Calu3 (cell line): ENCODE data around the gene BRDT. TPM values are rescaled to one million over a fixed set of nuclear protein-coding genes. Genes with fewer than 3 reads are reported as not detected.
A peak's percentile ranks its signal among the peaks of the same experiment; 100 is the strongest.

ENCODE experiments used
- BruUV-seq: library from RNA; stranded (reverse); fragments of 400-500 nt; replicated peaks from 2 replicates; lab custom pipeline; 2021; lab: Mats Ljungman, UMichigan
- CTCF ChIA-PET: fragments of 300-600 bp; sonication (Branson Sonifier 250); formaldehyde crosslinking; loops from one replicate; lab custom pipeline; 2022; ENCODE audit warnings: antibody characterized with exemption; lab: Charles Lee
- DNase-seq: peaks from one replicate; pipeline ENCODE4 v3.0.0; 2022
- H3K27ac Mint-ChIP-seq: one replicate; pipeline ENCODE4 v1.8.0; 2022; ENCODE audit warnings: mixed read lengths; ENCODE audit not compliant: unreplicated experiment
- H3K27me3 Mint-ChIP-seq: one replicate; pipeline ENCODE4 v1.8.0; 2022; ENCODE audit warnings: mixed read lengths; ENCODE audit not compliant: unreplicated experiment
- H3K36me3 Mint-ChIP-seq: one replicate; pipeline ENCODE4 v1.8.0; 2022; ENCODE audit warnings: mild to moderate bottlenecking, moderate library complexity, mixed read lengths; ENCODE audit not compliant: insufficient read depth, unreplicated experiment
- H3K4me1 Mint-ChIP-seq: one replicate; pipeline ENCODE4 v1.8.0; 2022; ENCODE audit warnings: mild to moderate bottlenecking, low read depth, mixed read lengths; ENCODE audit not compliant: unreplicated experiment
- H3K4me3 Mint-ChIP-seq: one replicate; pipeline ENCODE4 v1.8.0; 2022; ENCODE audit warnings: mild to moderate bottlenecking, low read depth, moderate library complexity, mixed read lengths; ENCODE audit not compliant: unreplicated experiment
- H3K9me3 Mint-ChIP-seq: one replicate; pipeline ENCODE4 v1.8.0; 2022; ENCODE audit warnings: low read depth, mixed read lengths; ENCODE audit not compliant: unreplicated experiment
- intact Hi-C: fragments of 100-400 bp; cut with micrococcal nuclease; formaldehyde crosslinking; loops from one replicate; pipeline ENCODE4 v1.10.0; 2022; ENCODE audit not compliant: unreplicated experiment
- total RNA-seq: library from RNA; stranded (reverse); gene quantifications from 2 replicates; pipeline ENCODE4 v1.2.3, GENCODE V29; 2022
- TF ChIP-seq, protein P1 (sequence below): fragments of 200-600 bp; IDR thresholded peaks from one replicate; pipeline ENCODE4 v1.8.0; 2022; ENCODE audit warnings: antibody characterized with exemption; ENCODE audit not compliant: unreplicated experiment

BRDT gene
- total RNA-seq, 1 experiment from 2014 or later = not detected

DNA sequence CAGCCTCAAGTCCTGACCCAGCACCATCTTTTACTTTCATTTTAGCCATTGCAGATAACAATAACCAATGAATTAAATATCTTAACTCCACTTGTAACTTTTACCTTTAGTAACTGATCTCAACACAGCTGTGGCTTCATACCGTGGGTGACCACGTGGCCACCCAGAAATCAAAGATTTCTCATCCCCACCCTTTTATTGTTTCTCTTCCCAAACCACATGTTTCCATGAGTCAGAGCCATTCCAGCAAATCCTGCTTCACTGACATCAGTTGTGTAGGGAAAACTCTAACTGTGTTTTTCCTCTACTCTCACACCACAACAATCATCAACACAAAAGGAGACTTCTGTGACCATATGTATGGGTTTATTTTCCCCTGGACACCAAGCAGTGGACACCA, 25.1 kb upstream of the BRDT start:
- Mint-ChIP-seq H3K27ac (peak overlapping the region; percentile 36), H3K4me1 (peaks cover 17% of the 10 kb centered on the region), H3K27me3 (no peaks in the 10 kb centered on the region), H3K4me3 (no peak overlapping the region), H3K9me3 (no peaks in the 10 kb centered on the region), H3K36me3 (no peaks in the 10 kb centered on the region)
- BruUV-seq = no TSS peak
- CTCF ChIA-PET = no interaction called here
- DNase-seq = no peak
- TF ChIP-seq, protein P1, sequence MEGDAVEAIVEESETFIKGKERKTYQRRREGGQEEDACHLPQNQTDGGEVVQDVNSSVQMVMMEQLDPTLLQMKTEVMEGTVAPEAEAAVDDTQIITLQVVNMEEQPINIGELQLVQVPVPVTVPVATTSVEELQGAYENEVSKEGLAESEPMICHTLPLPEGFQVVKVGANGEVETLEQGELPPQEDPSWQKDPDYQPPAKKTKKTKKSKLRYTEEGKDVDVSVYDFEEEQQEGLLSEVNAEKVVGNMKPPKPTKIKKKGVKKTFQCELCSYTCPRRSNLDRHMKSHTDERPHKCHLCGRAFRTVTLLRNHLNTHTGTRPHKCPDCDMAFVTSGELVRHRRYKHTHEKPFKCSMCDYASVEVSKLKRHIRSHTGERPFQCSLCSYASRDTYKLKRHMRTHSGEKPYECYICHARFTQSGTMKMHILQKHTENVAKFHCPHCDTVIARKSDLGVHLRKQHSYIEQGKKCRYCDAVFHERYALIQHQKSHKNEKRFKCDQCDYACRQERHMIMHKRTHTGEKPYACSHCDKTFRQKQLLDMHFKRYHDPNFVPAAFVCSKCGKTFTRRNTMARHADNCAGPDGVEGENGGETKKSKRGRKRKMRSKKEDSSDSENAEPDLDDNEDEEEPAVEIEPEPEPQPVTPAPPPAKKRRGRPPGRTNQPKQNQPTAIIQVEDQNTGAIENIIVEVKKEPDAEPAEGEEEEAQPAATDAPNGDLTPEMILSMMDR = no peak
- intact Hi-C loops = loop anchor here (2.0 kb wide), 1 partner anchor 93 kb away; no protein-coding TSS in a partner anchor

DNA sequence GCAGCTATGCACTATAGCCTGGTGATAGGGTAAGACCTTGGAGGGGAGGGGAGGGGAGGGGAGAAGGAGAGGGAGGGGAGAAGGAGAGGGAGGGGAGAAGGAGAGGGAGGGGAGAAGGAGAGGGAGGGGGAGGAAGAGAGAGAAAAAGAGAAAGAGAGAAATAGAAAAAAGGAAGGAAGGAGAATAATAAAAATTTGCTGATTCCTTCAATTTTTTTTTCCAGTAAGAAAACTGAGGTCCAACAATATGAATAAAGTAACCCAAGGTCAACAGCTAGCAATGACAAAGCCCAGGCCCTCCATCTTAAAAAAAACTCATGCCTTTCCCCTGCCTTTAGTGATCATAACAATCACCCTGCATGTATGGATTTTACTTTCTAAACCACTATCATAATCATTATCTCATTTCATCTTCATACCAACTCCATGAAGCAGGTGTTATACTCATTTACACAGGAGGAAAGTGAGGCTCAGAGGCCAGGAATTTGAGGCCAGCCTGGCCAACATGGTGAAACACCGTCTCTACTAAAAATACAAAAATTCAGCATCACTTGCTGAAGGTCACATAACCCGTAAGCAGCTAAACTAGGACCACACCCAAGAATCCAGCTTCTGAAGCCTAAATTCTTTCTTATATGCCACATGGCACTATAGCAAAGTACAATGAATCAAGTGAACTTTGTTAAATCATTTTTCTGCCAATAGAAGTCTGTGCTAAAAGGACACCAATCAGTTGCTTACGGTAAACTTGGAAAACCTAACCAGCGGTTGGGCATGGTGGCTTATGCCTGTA, 23.4 kb upstream of the BRDT start:
- CTCF ChIA-PET = interaction anchor here (0.5 to 1.4 kb wide), 5 partner anchors 29 to 413 kb away, joined by 3 to 4 read pairs (median 4); no protein-coding TSS in a partner anchor

DNA sequence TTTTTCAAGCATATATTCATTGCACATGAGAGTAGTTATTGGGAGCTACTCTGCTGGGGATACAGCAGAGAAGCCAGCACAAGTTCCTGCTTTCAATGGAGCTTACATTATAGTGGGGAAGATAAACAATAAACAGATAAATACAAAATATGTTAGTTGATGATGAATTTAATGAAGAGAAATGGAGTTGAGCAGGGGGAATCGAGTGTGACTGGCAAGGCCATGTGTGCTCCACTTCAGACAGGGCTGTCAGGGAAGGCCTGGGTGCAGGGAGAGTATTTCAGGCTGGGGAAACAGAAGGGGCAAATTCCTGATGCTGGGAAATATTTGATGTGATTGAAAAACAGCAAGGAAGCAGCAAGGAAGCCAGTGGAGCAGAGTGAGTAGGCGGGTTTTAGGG, 21.2 kb upstream of the BRDT start:
- CTCF ChIA-PET = interaction anchor here (0.5 kb wide), 1 partner anchor 416 kb away, joined by 3 read pairs; no protein-coding TSS in a partner anchor
- Mint-ChIP-seq H3K4me1 (peaks cover 22% of the 10 kb centered on the region), H3K9me3 (no peaks in the 10 kb centered on the region), H3K4me3 (no peak overlapping the region), H3K36me3 (no peaks in the 10 kb centered on the region), H3K27ac (no peak overlapping the region), H3K27me3 (no peaks in the 10 kb centered on the region)
- intact Hi-C loops = loop anchor here (5.0 kb wide), 2 partner anchors 311 to 364 kb away; no protein-coding TSS in a partner anchor
- TF ChIP-seq, protein P1 = no peak
- no peak for DNase-seq
- BruUV-seq = no TSS peak

More for the DNA sequence above, 23.4 kb upstream of the BRDT start:
- no peak for DNase-seq
- BruUV-seq = no TSS peak
- no peak overlapping the region for H3K27ac Mint-ChIP-seq
- peaks cover 22% of the 10 kb centered on the region for H3K4me1 Mint-ChIP-seq
- H3K27me3 Mint-ChIP-seq = no peaks in the 10 kb centered on the region
- intact Hi-C loops = loop anchor here (2.0 to 5.0 kb wide), 4 partner anchors 43 to 366 kb away; no protein-coding TSS in a partner anchor
- H3K9me3 Mint-ChIP-seq = no peaks in the 10 kb centered on the region
- no peaks in the 10 kb centered on the region for H3K36me3 Mint-ChIP-seq
- TF ChIP-seq, protein P1 = no peak
- no peak overlapping the region for H3K4me3 Mint-ChIP-seq

GRCh38 chr1:91929250-91929649, 20.0 kb upstream of the BRDT start:
- H3K36me3 Mint-ChIP-seq = no peaks in the 10 kb centered on the region
- H3K27ac Mint-ChIP-seq = no peak overlapping the region

More at GRCh38 chr1:91929250-91929649, 20.0 kb upstream of the BRDT start:
- no peak overlapping the region for H3K4me3 Mint-ChIP-seq
- peak; percentile 16 for DNase-seq
- TF ChIP-seq, protein P1 = no peak
- no peaks in the 10 kb centered on the region for H3K9me3 Mint-ChIP-seq
- intact Hi-C loops = loop anchor here (5.0 kb wide), 2 partner anchors 312 to 363 kb away; no protein-coding TSS in a partner anchor
- H3K4me1 Mint-ChIP-seq = peaks cover 17% of the 10 kb centered on the region
- BruUV-seq = no TSS peak
- H3K27me3 Mint-ChIP-seq = no peaks in the 10 kb centered on the region
- CTCF ChIA-PET = interaction anchor here (0.9 to 1.1 kb wide), 5 partner anchors 44 to 418 kb away, joined by 3 to 7 read pairs (median 4); partner anchors contain the start of gene TGFBR3
